Neuronal stem cell (in vitro differentiated cells): ENCODE results near the gene TSC22D2.

ENCODE experiments used
- DNase-seq: peaks from one replicate; pipeline ENCODE4 v3.0.0-alpha.2; 2013; ENCODE audit warnings: low spot score
- H2AFZ ChIP-seq: one replicate; pipeline ENCODE4 v1.6.1; 2013; ENCODE audit warnings: mild to moderate bottlenecking, low read length, inconsistent platforms
- H2AK5ac ChIP-seq: 2 replicates; pipeline ENCODE4 v1.6.1; 2013; ENCODE audit warnings: low read depth, mild to moderate bottlenecking, inconsistent platforms, low read length, moderate library complexity, mixed read lengths
- H2BK120ac ChIP-seq: 2 replicates; pipeline ENCODE4 v1.6.1; 2013; ENCODE audit warnings: low read depth, mild to moderate bottlenecking, inconsistent platforms, low read length, moderate library complexity, mixed read lengths
- H2BK12ac ChIP-seq: one replicate; pipeline ENCODE4 v1.6.1; 2013; ENCODE audit warnings: low read length, inconsistent platforms
- H2BK15ac ChIP-seq: 2 replicates; pipeline ENCODE4 v1.6.1; 2013; ENCODE audit warnings: mild to moderate bottlenecking, low read length, inconsistent platforms, mixed read lengths
- H2BK5ac ChIP-seq: one replicate; pipeline ENCODE4 v1.6.1; 2013; ENCODE audit warnings: inconsistent platforms, mild to moderate bottlenecking, low read length, moderate library complexity
- H3K14ac ChIP-seq: one replicate; pipeline ENCODE4 v1.6.1; 2013; ENCODE audit warnings: low read length, inconsistent platforms
- H3K18ac ChIP-seq: 2 replicates; pipeline ENCODE4 v1.6.1; 2013; ENCODE audit warnings: low read length, inconsistent platforms
- H3K23ac ChIP-seq: 2 replicates; pipeline ENCODE4 v1.6.1; 2013; ENCODE audit warnings: low read depth, mild to moderate bottlenecking, mixed read lengths, low read length, inconsistent platforms; ENCODE audit not compliant: poor library complexity
- H3K27ac ChIP-seq: replicated peaks from 3 replicates; pipeline ENCODE4 v1.5.1; 2013; ENCODE audit warnings: low read length, inconsistent platforms
- H3K27me3 ChIP-seq, 3 experiments: 2 replicates each; pipeline ENCODE4 v1.6.1; 2013; ENCODE audit warnings: low read length in 3 of 3, mild to moderate bottlenecking in 2 of 3, inconsistent platforms in 1 of 3, low read depth in 1 of 3, mixed read lengths in 1 of 3, moderate library complexity in 1 of 3; ENCODE audit not compliant: control insufficient read depth in 3 of 3, insufficient read depth in 3 of 3
- H3K36me3 ChIP-seq, 2 donors: replicated peaks in 1 of 2; 2 replicates each; pipeline ENCODE4 v1.6.1; 2013; ENCODE audit warnings: low read length in 2 of 2; ENCODE audit not compliant: control insufficient read depth in 2 of 2, insufficient read depth in 2 of 2
- H3K4ac ChIP-seq: 2 replicates; pipeline ENCODE4 v1.6.1; 2013; ENCODE audit warnings: inconsistent platforms, mild to moderate bottlenecking, low read length, moderate library complexity
- H3K4me1 ChIP-seq, 2 donors: 1 replicate in 1 of 2; 2 replicates in 1 of 2; pipeline ENCODE4 v1.6.1; 2013; ENCODE audit warnings: low read length in 2 of 2, low read depth in 1 of 2; ENCODE audit not compliant: control insufficient read depth in 2 of 2, insufficient read depth in 1 of 2
- H3K4me2 ChIP-seq: one replicate; pipeline ENCODE4 v1.6.1; 2013; ENCODE audit warnings: mild to moderate bottlenecking, low read length, inconsistent platforms; ENCODE audit not compliant: insufficient read depth, poor library complexity, severe bottlenecking
- H3K4me3 ChIP-seq, 2 donors: 2 replicates each; pipeline ENCODE4 v1.5.1; 2013; ENCODE audit warnings: low read length in 2 of 2, mild to moderate bottlenecking in 2 of 2, inconsistent platforms in 1 of 2, moderate library complexity in 1 of 2
- H3K79me1 ChIP-seq: one replicate; pipeline ENCODE4 v1.6.1; 2013; ENCODE audit warnings: low read depth, mild to moderate bottlenecking, inconsistent platforms, low read length, moderate library complexity
- H3K9ac ChIP-seq: one replicate; pipeline ENCODE4 v1.6.1; 2013; ENCODE audit warnings: mild to moderate bottlenecking, low read depth, low read length, inconsistent platforms; ENCODE audit not compliant: poor library complexity
- H3K9me3 ChIP-seq, 2 donors: replicated peaks in 1 of 2; 2 replicates each; pipeline versions ENCODE3 to v1.6.1; 2013; ENCODE audit warnings: low read length in 2 of 2, mild to moderate bottlenecking in 2 of 2, inconsistent platforms in 1 of 2, low read depth in 1 of 2, mixed read lengths in 1 of 2, moderate library complexity in 1 of 2; ENCODE audit not compliant: control insufficient read depth in 2 of 2, insufficient read depth in 1 of 2
- H4K8ac ChIP-seq: one replicate; pipeline ENCODE4 v1.6.1; 2013; ENCODE audit warnings: low read depth, mild to moderate bottlenecking, inconsistent platforms, low read length, moderate library complexity
- H4K91ac ChIP-seq: one replicate; pipeline ENCODE4 v1.6.1; 2013; ENCODE audit warnings: low read length, low read depth, mild to moderate bottlenecking, inconsistent platforms; ENCODE audit not compliant: poor library complexity
- WGBS, 2 donors: extraction: QIAGEN DNeasy Blood & Tissue Kit; methylation state at CpG; one replicate each; pipeline ENCODE4 v1.1.7; 2013; ENCODE audit warnings: missing lambda C conversion rate in 2 of 2, mixed read lengths in 1 of 2; ENCODE audit not compliant: insufficient read length in 2 of 2, insufficient replicate concordance in 1 of 2; ENCODE audit errors: extremely low coverage in 2 of 2; 5-methylcytosine and 5-hydroxymethylcytosine counted together

Gene TSC22D2

DNA sequence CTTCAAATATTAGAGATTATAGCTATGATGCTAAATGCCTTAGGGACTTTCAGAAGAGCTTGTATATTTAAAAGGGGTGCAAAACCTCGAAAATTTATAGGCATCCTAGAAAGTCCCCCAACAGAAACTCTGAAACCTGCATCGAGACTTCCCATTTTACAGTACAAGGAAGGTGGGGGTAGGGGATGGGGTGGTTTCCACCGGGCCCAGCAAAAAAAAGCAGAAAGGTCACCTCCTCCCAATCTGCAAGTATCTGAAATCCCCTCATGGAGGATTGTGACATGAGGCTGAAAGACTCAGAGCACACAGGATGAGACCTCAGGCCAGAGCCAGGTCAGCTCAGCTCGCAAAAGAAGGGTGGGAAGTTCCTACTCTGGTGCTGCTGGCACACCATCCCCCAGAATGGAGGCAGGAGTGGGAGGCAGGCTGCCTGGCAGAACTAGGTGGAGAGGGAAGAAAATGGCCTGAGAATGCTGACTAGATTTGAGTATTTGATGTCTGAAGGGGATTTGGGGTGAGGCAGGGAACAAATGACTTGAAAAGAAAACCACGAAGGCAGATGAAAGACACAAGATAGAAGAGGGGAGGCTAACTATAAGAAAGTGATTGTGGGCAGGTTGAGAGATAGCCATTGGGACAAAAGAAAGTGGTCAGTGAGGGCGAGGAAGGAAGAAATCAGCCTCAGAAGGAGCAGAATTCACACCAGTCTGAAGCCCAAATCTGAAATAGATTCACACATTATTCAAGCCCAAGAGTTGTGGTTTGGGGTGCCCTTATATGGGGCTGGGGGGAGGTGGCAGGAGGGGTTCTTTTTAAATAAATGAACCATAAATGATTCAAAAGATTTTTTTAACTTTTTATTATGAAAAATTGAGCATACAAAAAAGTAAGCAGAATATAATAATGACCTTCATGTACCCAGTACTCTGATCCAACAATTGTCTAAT lies 22.5 kb upstream of the TSC22D2 start:
- no peak overlapping the region for H2BK5ac ChIP-seq
- no peak overlapping the region for H3K14ac ChIP-seq
- H2BK12ac ChIP-seq, result no peak overlapping the region
- H3K4me3 ChIP-seq, result no peak overlapping the region
- H2BK120ac ChIP-seq, result no peak overlapping the region
- H3K27ac ChIP-seq, result no peak overlapping the region
- H3K27me3 ChIP-seq, result no peaks in the 10 kb centered on the region
- H3K9ac ChIP-seq, result no peak overlapping the region
- H2AFZ ChIP-seq, result peak overlapping the region; percentile 85
- no peak overlapping the region for H3K4me2 ChIP-seq
- no peak overlapping the region for H3K23ac ChIP-seq
- H3K36me3 ChIP-seq, result no peaks in the 10 kb centered on the region
- no peak overlapping the region for H2BK15ac ChIP-seq
- peaks cover 3 to 9% of the 10 kb centered on the region in 2 donors for H3K4me1 ChIP-seq
- WGBS, 2 donors, result no CpG with 5 or more reads among the region's 6 CpGs
- H3K79me1 ChIP-seq, result no peaks in the 10 kb centered on the region
- H3K4ac ChIP-seq, result no peak overlapping the region
- no peak overlapping the region for H4K91ac ChIP-seq
- H3K18ac ChIP-seq, result peak overlapping the region; percentile 63
- H3K9me3 ChIP-seq, result no peaks in the 10 kb centered on the region
- no peak for DNase-seq
- H4K8ac ChIP-seq, result no peak overlapping the region
- H2AK5ac ChIP-seq, result no peak overlapping the region

DNA sequence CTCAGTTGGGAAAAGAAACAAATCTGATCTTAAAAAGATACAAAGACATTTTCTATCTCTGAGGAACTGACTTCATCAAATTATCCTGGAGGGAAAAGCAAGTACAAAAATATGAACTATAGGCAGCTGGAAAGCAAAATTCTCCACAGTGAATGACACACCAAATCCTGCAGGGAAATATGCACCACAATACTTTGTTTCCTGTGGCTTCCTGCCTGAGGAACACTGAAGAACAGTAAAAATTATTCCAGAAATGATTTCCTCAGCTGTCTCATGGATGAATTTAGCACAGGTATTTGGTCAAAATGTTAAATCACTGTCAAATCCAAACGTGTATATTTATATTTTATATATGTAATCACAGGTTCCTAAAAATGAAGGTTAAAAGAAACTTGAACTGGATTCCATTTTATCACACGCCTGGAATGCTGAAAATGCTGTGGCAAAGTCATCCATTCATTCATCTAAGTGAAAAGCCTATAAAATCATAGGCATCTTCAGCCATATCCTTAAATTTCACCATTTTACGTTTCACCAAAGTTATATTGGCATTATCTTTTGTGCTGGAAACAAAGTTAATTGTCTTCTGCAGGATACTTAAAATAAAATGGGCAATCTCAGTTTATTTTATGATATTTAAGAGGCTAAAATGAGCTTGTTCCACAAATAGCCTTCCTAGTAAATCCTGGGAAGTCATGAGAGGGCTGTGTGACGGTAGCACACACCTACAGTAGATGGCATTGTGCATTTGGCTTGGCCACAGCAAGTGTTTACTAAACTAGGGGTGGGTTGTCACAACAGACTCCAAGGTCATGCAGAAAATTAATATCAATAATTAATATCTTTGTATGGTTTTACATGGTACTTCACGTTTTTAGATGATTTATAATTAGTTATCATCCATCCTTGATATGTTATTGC lies 19.3 kb upstream of the TSC22D2 start:
- no peak overlapping the region for H4K8ac ChIP-seq
- H3K4me1 ChIP-seq, result peaks cover 3 to 9% of the 10 kb centered on the region in 2 donors
- no peak overlapping the region for H2AK5ac ChIP-seq
- no peak overlapping the region for H2BK120ac ChIP-seq
- no peak overlapping the region for H3K23ac ChIP-seq
- no peak overlapping the region for H3K4ac ChIP-seq
- no peak overlapping the region for H3K4me3 ChIP-seq
- DNase-seq, result no peak
- no peak overlapping the region for H2BK15ac ChIP-seq
- H3K14ac ChIP-seq, result no peak overlapping the region
- no peaks in the 10 kb centered on the region for H3K36me3 ChIP-seq
- H3K18ac ChIP-seq, result no peak overlapping the region
- H2BK5ac ChIP-seq, result no peak overlapping the region
- no peaks in the 10 kb centered on the region for H3K9me3 ChIP-seq
- H2BK12ac ChIP-seq, result no peak overlapping the region
- H3K27me3 ChIP-seq, result no peaks in the 10 kb centered on the region
- WGBS, 2 donors, result no CpG with 5 or more reads among the region's 5 CpGs
- H4K91ac ChIP-seq, result no peak overlapping the region
- H2AFZ ChIP-seq, result no peak overlapping the region
- no peak overlapping the region for H3K4me2 ChIP-seq
- H3K79me1 ChIP-seq, result no peaks in the 10 kb centered on the region
- no peak overlapping the region for H3K9ac ChIP-seq
- H3K27ac ChIP-seq, result no peak overlapping the region

DNA sequence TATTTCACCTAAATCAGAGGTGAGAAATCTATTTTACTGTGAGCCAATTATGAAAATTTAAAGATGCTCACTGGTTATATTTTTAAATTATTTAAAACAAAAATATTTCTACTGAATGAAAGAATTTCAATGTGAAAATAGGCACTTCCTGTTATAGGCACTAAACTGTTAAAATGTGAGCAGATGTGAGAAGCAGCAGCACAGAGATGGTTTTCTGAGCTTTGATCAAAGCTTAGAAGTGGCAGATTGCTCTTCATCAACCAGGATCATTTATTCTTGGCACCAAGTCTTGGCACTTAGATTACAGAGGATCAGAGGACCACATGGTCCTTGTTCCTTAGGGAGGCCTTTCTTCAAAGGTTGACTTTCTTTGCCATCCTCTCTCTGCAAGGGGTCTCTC lies 18.0 kb upstream of the TSC22D2 start:
- Histone ChIP-seq H3K79me1 (no peaks in the 10 kb centered on the region), H2BK5ac (no peak overlapping the region), H3K4ac (no peak overlapping the region), H3K4me3 (no peak overlapping the region), H2BK120ac (no peak overlapping the region), H2AFZ (no peak overlapping the region), H3K9ac (no peak overlapping the region), H2BK12ac (no peak overlapping the region), H3K27me3 (no peaks in the 10 kb centered on the region), H4K91ac (no peak overlapping the region), H3K18ac (no peak overlapping the region), H3K27ac (no peak overlapping the region), H3K36me3 (no peaks in the 10 kb centered on the region), H3K23ac (no peak overlapping the region), H2AK5ac (no peak overlapping the region), H3K4me2 (no peak overlapping the region), H3K9me3 (no peaks in the 10 kb centered on the region), H3K4me1 (peaks cover 0 to 5% of the 10 kb centered on the region in 2 donors), H2BK15ac (no peak overlapping the region), H4K8ac (no peak overlapping the region), H3K14ac (no peak overlapping the region)
- DNase-seq, result no peak

DNA sequence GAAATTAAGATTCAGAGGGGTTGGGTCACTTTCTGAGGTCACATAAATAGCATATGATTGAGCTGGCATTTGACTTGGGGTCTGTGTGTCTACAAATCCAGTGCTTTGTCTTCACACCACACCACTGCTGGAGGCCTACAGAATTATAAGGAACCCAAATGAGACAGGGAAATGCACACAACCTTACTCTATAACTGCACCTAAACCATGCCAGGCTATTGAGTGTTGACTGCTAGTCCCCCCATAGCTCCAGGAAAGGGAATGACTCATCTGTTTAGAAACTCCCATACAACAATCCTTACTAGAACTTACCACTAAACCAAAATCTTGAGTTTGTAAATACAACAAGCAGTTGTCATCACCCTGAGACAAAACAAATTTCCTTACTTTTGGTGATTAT lies 16.9 kb upstream of the TSC22D2 start:
- Histone ChIP-seq H3K27me3 (no peaks in the 10 kb centered on the region), H2BK15ac (no peak overlapping the region), H3K27ac (no peak overlapping the region), H3K4me3 (no peak overlapping the region), H2AK5ac (no peak overlapping the region), H3K14ac (no peak overlapping the region), H3K9ac (no peak overlapping the region), H4K8ac (no peak overlapping the region), H3K18ac (no peak overlapping the region), H4K91ac (no peak overlapping the region), H3K9me3 (no peaks in the 10 kb centered on the region), H2BK12ac (no peak overlapping the region), H3K4me2 (no peak overlapping the region), H3K4ac (no peak overlapping the region), H2BK5ac (no peak overlapping the region), H2BK120ac (no peak overlapping the region), H3K36me3 (no peaks in the 10 kb centered on the region), H3K23ac (no peak overlapping the region), H3K4me1 (no peaks in the 10 kb centered on the region), H3K79me1 (no peaks in the 10 kb centered on the region), H2AFZ (no peak overlapping the region)
- no peak for DNase-seq
